Liver (tissue), 3 donors: Measurements from ENCODE around the gene RFX7.

Experiments
- CTCF ChIP-seq: fragments of 150-350 bp; IDR thresholded peaks from 2 replicates; pipeline ENCODE4 v1.5.1; 2017; ENCODE audit warnings: improper control_type of control experiment, low read depth, low read length; ENCODE audit not compliant: missing input control
- MAX ChIP-seq: IDR thresholded peaks from 2 replicates; pipeline ENCODE4 v1.6.1; 2016; ENCODE audit warnings: antibody characterized with exemption
- RAD21 ChIP-seq, 2 donors: IDR thresholded peaks; 2 replicates each; pipeline ENCODE4 v1.6.1; 2016; ENCODE audit warnings: antibody characterized with exemption in 2 of 2, mild to moderate bottlenecking in 2 of 2
- YY1 ChIP-seq: IDR thresholded peaks from 2 replicates; pipeline ENCODE4 v1.6.1; 2016; ENCODE audit warnings: antibody characterized with exemption, mild to moderate bottlenecking
- TF ChIP-seq, protein P1 (sequence below): IDR thresholded peaks from 2 replicates; pipeline ENCODE4 v1.6.1; 2016; ENCODE audit warnings: antibody characterized with exemption, mild to moderate bottlenecking
- donor health status: healthy.
- donor health status: healthy.

GRCh38 chr15:56056626-56057025 is 187.1 kb downstream of the RFX7 start:
- TF ChIP-seq CTCF (no peak), YY1 (no peak), RAD21 (IDR thresholded peaks at IDR 0.05) (no peak), MAX (no peak)
- TF ChIP-seq, protein P1, sequence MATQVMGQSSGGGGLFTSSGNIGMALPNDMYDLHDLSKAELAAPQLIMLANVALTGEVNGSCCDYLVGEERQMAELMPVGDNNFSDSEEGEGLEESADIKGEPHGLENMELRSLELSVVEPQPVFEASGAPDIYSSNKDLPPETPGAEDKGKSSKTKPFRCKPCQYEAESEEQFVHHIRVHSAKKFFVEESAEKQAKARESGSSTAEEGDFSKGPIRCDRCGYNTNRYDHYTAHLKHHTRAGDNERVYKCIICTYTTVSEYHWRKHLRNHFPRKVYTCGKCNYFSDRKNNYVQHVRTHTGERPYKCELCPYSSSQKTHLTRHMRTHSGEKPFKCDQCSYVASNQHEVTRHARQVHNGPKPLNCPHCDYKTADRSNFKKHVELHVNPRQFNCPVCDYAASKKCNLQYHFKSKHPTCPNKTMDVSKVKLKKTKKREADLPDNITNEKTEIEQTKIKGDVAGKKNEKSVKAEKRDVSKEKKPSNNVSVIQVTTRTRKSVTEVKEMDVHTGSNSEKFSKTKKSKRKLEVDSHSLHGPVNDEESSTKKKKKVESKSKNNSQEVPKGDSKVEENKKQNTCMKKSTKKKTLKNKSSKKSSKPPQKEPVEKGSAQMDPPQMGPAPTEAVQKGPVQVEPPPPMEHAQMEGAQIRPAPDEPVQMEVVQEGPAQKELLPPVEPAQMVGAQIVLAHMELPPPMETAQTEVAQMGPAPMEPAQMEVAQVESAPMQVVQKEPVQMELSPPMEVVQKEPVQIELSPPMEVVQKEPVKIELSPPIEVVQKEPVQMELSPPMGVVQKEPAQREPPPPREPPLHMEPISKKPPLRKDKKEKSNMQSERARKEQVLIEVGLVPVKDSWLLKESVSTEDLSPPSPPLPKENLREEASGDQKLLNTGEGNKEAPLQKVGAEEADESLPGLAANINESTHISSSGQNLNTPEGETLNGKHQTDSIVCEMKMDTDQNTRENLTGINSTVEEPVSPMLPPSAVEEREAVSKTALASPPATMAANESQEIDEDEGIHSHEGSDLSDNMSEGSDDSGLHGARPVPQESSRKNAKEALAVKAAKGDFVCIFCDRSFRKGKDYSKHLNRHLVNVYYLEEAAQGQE = no peak
